PC-9 (cell line): Measurements from ENCODE around the gene OBP2A. TPM values are rescaled to one million over a fixed set of nuclear protein-coding genes. Genes with fewer than 3 reads are reported as not detected.
"Not testable (repeated sequence)": the region's sequence is repeated elsewhere in the genome, so short reads cannot be mapped to it uniquely, and the experiment has no call there.

Experiments used
- BruUV-seq: library from RNA; stranded (reverse); fragments of 400-500 nt; replicated peaks from 2 replicates; lab custom pipeline; 2021; lab: Mats Ljungman, UMichigan
- CTCF ChIA-PET: fragments of 300-600 bp; sonication (Branson Sonifier 250); formaldehyde crosslinking; loops from one replicate; lab custom pipeline; 2022; ENCODE audit warnings: antibody characterized with exemption; lab: Charles Lee
- POLR2A ChIA-PET: fragments of 300-600 bp; sonication (Branson Sonifier 250); formaldehyde crosslinking; loops from one replicate; lab custom pipeline; 2022; ENCODE audit warnings: antibody characterized with exemption; ENCODE audit not compliant: unreplicated experiment; lab: Charles Lee
- DNase-seq, 2 experiments: peaks; one replicate each; pipeline versions ENCODE4 v3.0.0 to v3.0.0-alpha.2; 2015 to 2022; ENCODE audit warnings: mixed read lengths in 1 of 2
- H2AFZ ChIP-seq: fragments of 200-600 bp; sonication (generic); 2 replicates; pipeline ENCODE4 v1.8.1; 2017; ENCODE audit warnings: antibody characterized with exemption
- H3F3A ChIP-seq: fragments of 200-600 bp; sonication (generic); 2 replicates; pipeline ENCODE4 v1.8.1; 2017; ENCODE audit warnings: antibody characterized with exemption, mild to moderate bottlenecking, low read depth; ENCODE audit not compliant: insufficient read depth
- H3K27ac ChIP-seq: fragments of 200-600 bp; sonication (generic); 2 replicates; pipeline ENCODE4 v1.6.1; 2016; ENCODE audit warnings: mixed run types
- H3K27me3 ChIP-seq: fragments of 200-600 bp; sonication (generic); 2 replicates; pipeline ENCODE4 v1.6.1; 2016; ENCODE audit warnings: low read depth, mixed run types; ENCODE audit not compliant: insufficient read depth
- H3K36me3 ChIP-seq: fragments of 200-600 bp; sonication (generic); 2 replicates; pipeline ENCODE4 v1.6.1; 2016; ENCODE audit warnings: low read depth, mixed run types
- H3K4me1 ChIP-seq: fragments of 200-600 bp; sonication (generic); replicated peaks from 2 replicates; pipeline ENCODE4 v1.6.1; 2016; ENCODE audit warnings: mixed run types; ENCODE audit not compliant: insufficient read depth
- H3K4me2 ChIP-seq: fragments of 200-600 bp; sonication (generic); 2 replicates; pipeline ENCODE4 v1.6.1; 2017; ENCODE audit warnings: mixed run types
- H3K4me3 ChIP-seq: fragments of 200-600 bp; sonication (generic); 2 replicates; pipeline ENCODE4 v1.6.1; 2016; ENCODE audit warnings: mixed run types
- H3K79me2 ChIP-seq: fragments of 200-600 bp; sonication (generic); 2 replicates; pipeline ENCODE4 v1.6.1; 2017; ENCODE audit warnings: low read depth, mixed run types
- H3K9me2 ChIP-seq: fragments of 200-600 bp; sonication (generic); 2 replicates; pipeline ENCODE4 v1.8.1; 2017; ENCODE audit warnings: mild to moderate bottlenecking; ENCODE audit not compliant: insufficient read depth
- H3K9me3 ChIP-seq: fragments of 200-600 bp; sonication (generic); 2 replicates; pipeline ENCODE4 v1.8.1; 2016; ENCODE audit warnings: low read depth; ENCODE audit not compliant: insufficient read depth
- H4K20me1 ChIP-seq: fragments of 200-600 bp; sonication (generic); 2 replicates; pipeline ENCODE4 v1.8.1; 2017; ENCODE audit not compliant: insufficient read depth
- CTCF ChIP-seq: fragments of 200-600 bp; sonication (generic); conservative IDR thresholded peaks from 2 replicates; pipeline ENCODE4 v1.6.1; 2017; ENCODE audit warnings: mixed run types, antibody characterized with exemption, mild to moderate bottlenecking, moderate library complexity
- EZH2 ChIP-seq: fragments of 200-600 bp; sonication (generic); IDR thresholded peaks from 2 replicates; pipeline ENCODE4 v1.8.0; 2017; ENCODE audit warnings: antibody characterized with exemption, low read depth
- intact Hi-C: fragments of 100-400 bp; cut with micrococcal nuclease; formaldehyde crosslinking; loops from one replicate; pipeline ENCODE4 v1.10.0; 2022; ENCODE audit not compliant: unreplicated experiment
- total RNA-seq: library from RNA; stranded (reverse); gene quantifications from 2 replicates; pipeline ENCODE4 v1.2.3, GENCODE V29; 2021

The OBP2A gene
- total RNA-seq, 1 experiment from 2014 or later = not detected

GRCh38 chr9:135547756-135548736, 2.1 kb downstream of the OBP2A start:
- Histone ChIP-seq H3K27me3 (peaks cover 57% of the 10 kb centered on the region), H3K4me3 (no peak overlapping the region), H3K27ac (no peak overlapping the region), H3F3A (no peaks in the 10 kb centered on the region), H3K79me2 (no peaks in the 10 kb centered on the region), H2AFZ (no peak overlapping the region), H3K36me3 (no peaks in the 10 kb centered on the region), H4K20me1 (no peaks in the 10 kb centered on the region), H3K9me2 (no peaks in the 10 kb centered on the region), H3K4me2 (no peak overlapping the region), H3K4me1 (no peaks in the 10 kb centered on the region), H3K9me3 (no peaks in the 10 kb centered on the region)
- intact Hi-C loops = no loop called here
- no TSS peak for BruUV-seq
- DNase-seq = no peak
- ChIA-PET CTCF (no interaction called here), POLR2A (no interaction called here)
- TF ChIP-seq CTCF (no peak), EZH2 (no peak)

- CTCF ChIA-PET, POLR2A ChIA-PET: not testable (repeated sequence)
Measured at GRCh38 chr9:135549478-135550343, 3.8 kb downstream of the OBP2A start.

GRCh38 chr9:135550344-135550918, 4.5 kb downstream of the OBP2A start:
- H3K36me3 ChIP-seq = no peaks in the 10 kb centered on the region
- H3F3A ChIP-seq = no peaks in the 10 kb centered on the region
- H3K79me2 ChIP-seq = no peaks in the 10 kb centered on the region
- H2AFZ ChIP-seq = no peak overlapping the region
- no peak overlapping the region for H3K27ac ChIP-seq
- H3K9me3 ChIP-seq = no peaks in the 10 kb centered on the region
- DNase-seq = no peak
- no peaks in the 10 kb centered on the region for H3K4me1 ChIP-seq
- intact Hi-C loops = no loop called here
- ChIA-PET CTCF (no interaction called here), POLR2A (no interaction called here)
- H3K9me2 ChIP-seq = no peaks in the 10 kb centered on the region
- BruUV-seq = no TSS peak
- H4K20me1 ChIP-seq = no peaks in the 10 kb centered on the region
- H3K27me3 ChIP-seq = peaks cover 66% of the 10 kb centered on the region
- H3K4me3 ChIP-seq = no peak overlapping the region
- no peak overlapping the region for H3K4me2 ChIP-seq
- TF ChIP-seq EZH2 (no peak), CTCF (no peak)

More at GRCh38 chr9:135549478-135550343, 3.8 kb downstream of the OBP2A start:
- peaks cover 64% of the 10 kb centered on the region for H3K27me3 ChIP-seq
- H3F3A ChIP-seq, BruUV-seq, H2AFZ ChIP-seq, H3K27ac ChIP-seq, H3K79me2 ChIP-seq, H3K4me3 ChIP-seq, H3K9me2 ChIP-seq, H3K36me3 ChIP-seq, H3K4me1 ChIP-seq, DNase-seq, H4K20me1 ChIP-seq, H3K9me3 ChIP-seq, intact Hi-C loops, H3K4me2 ChIP-seq: not testable (repeated sequence)
